OCI-LY3 (cell line): ENCODE data around the gene GPR176.

ENCODE experiments used
- H2AFZ ChIP-seq: fragments of 200-600, 300-600 bp; shearing (Covaris generic); 2 replicates; pipeline ENCODE4 v1.6.0; 2014; ENCODE audit warnings: antibody characterized with exemption, low read depth, low read length
- H3K27ac ChIP-seq: fragments of 200-600, 300-600 bp; sonication (generic); 2 replicates; pipeline ENCODE4 v1.5.1; 2014; ENCODE audit warnings: mild to moderate bottlenecking, low read length, moderate library complexity, mixed read lengths
- H3K27me3 ChIP-seq: fragments of 200-600, 300-600 bp; sonication (generic); 2 replicates; pipeline ENCODE4 v1.6.1; 2014; ENCODE audit warnings: low read depth, low read length, mixed read lengths
- H3K36me3 ChIP-seq: fragments of 200-600, 300-600 bp; sonication (generic); replicated peaks from 2 replicates; pipeline ENCODE3; 2014; ENCODE audit warnings: low read depth, low read length, mixed read lengths
- H3K4me1 ChIP-seq: fragments of 300-600, 200-600 bp; sonication (generic); 2 replicates; pipeline ENCODE4 v1.6.1; 2014; ENCODE audit warnings: low read length, mixed read lengths
- H3K4me2 ChIP-seq: fragments of 200-600, 300-600 bp; sonication (generic); 2 replicates; pipeline ENCODE4 v1.6.1; 2014; ENCODE audit warnings: low read length, mixed read lengths
- H3K4me3 ChIP-seq: fragments of 300-600, 200-600 bp; sonication (generic); 2 replicates; pipeline ENCODE4 v1.5.1; 2014; ENCODE audit warnings: antibody characterized with exemption, mild to moderate bottlenecking, low read length, moderate library complexity
- H3K79me2 ChIP-seq: fragments of 300-600, 200-600 bp; shearing (Covaris generic); 2 replicates; pipeline ENCODE4 v1.6.1; 2014; ENCODE audit warnings: mild to moderate bottlenecking, low read length, mixed read lengths
- H3K9ac ChIP-seq: fragments of 300-600, 200-600 bp; shearing (Covaris generic); 2 replicates; pipeline ENCODE4 v1.6.0; 2014; ENCODE audit warnings: mild to moderate bottlenecking, low read length, moderate library complexity
- H3K9me3 ChIP-seq: fragments of 200-600, 300-600 bp; shearing (Covaris generic); 2 replicates; pipeline ENCODE4 v1.6.1; 2014; ENCODE audit warnings: low read length, mixed read lengths; ENCODE audit not compliant: insufficient read depth
- H4K20me1 ChIP-seq: fragments of 200-600, 300-600 bp; sonication (generic); 2 replicates; pipeline ENCODE4 v1.6.1; 2016; ENCODE audit warnings: low read length, mixed read lengths; ENCODE audit not compliant: insufficient read depth
- CTCF ChIP-seq: fragments of 200-600, 300-600 bp; sonication (generic); IDR thresholded peaks from 2 replicates; pipeline ENCODE4 v1.5.1; 2014; ENCODE audit warnings: antibody characterized with exemption, low read length, low read depth
- EZH2phosphoT487 ChIP-seq: fragments of 200-600 bp; shearing (Covaris generic); IDR thresholded peaks from 2 replicates; pipeline ENCODE4 v1.6.1; 2018; ENCODE audit warnings: antibody characterized with exemption, mixed run types, low read depth

GPR176 gene

GRCh38 chr15:39959411-39959810, 39.3 kb upstream of the GPR176 start:
- no peak overlapping the region for H3K4me2 ChIP-seq
- H3K27me3 ChIP-seq: no peaks in the 10 kb centered on the region
- peaks cover 51% of the 10 kb centered on the region for H3K36me3 ChIP-seq
- no peak overlapping the region for H3K9ac ChIP-seq
- H2AFZ ChIP-seq: no peak overlapping the region
- TF ChIP-seq CTCF (no peak), EZH2phosphoT487 (no peak)
- H3K27ac ChIP-seq: no peak overlapping the region
- no peaks in the 10 kb centered on the region for H3K9me3 ChIP-seq
- no peaks in the 10 kb centered on the region for H3K4me1 ChIP-seq
- H3K79me2 ChIP-seq: no peaks in the 10 kb centered on the region
- H3K4me3 ChIP-seq: no peak overlapping the region
- H4K20me1 ChIP-seq: no peaks in the 10 kb centered on the region

GRCh38 chr15:39957481-39957880, 37.4 kb upstream of the GPR176 start:
- H3K4me3 ChIP-seq: no peak overlapping the region
- no peaks in the 10 kb centered on the region for H3K9me3 ChIP-seq
- TF ChIP-seq CTCF (no peak), EZH2phosphoT487 (no peak)
- no peak overlapping the region for H3K4me2 ChIP-seq
- no peaks in the 10 kb centered on the region for H4K20me1 ChIP-seq
- H3K9ac ChIP-seq: no peak overlapping the region
- no peak overlapping the region for H3K27ac ChIP-seq
- no peaks in the 10 kb centered on the region for H3K4me1 ChIP-seq
- H3K36me3 ChIP-seq: peaks cover 52% of the 10 kb centered on the region
- H3K79me2 ChIP-seq: no peaks in the 10 kb centered on the region
- H2AFZ ChIP-seq: no peak overlapping the region
- H3K27me3 ChIP-seq: no peaks in the 10 kb centered on the region

- Histone ChIP-seq H3K9ac (no peak overlapping the region), H3K79me2 (no peaks in the 10 kb centered on the region), H3K4me2 (no peak overlapping the region), H4K20me1 (no peaks in the 10 kb centered on the region), H3K4me3 (no peak overlapping the region), H3K9me3 (no peaks in the 10 kb centered on the region), H3K27ac (no peak overlapping the region), H3K4me1 (no peaks in the 10 kb centered on the region), H2AFZ (no peak overlapping the region), H3K27me3 (no peaks in the 10 kb centered on the region), H3K36me3 (peaks cover 31% of the 10 kb centered on the region)
- TF ChIP-seq EZH2phosphoT487 (no peak), CTCF (no peak)
Observed at GRCh38 chr15:39953521-39953920, 33.5 kb upstream of the GPR176 start.

- no peak for TF ChIP-seq EZH2phosphoT487
- Histone ChIP-seq H3K36me3 (peaks cover 23% of the 10 kb centered on the region), H4K20me1 (no peaks in the 10 kb centered on the region), H3K27ac (no peak overlapping the region), H3K4me1 (no peaks in the 10 kb centered on the region), H3K27me3 (no peaks in the 10 kb centered on the region), H3K4me2 (no peak overlapping the region), H3K9me3 (no peaks in the 10 kb centered on the region), H3K79me2 (no peaks in the 10 kb centered on the region), H2AFZ (no peak overlapping the region), H3K4me3 (no peak overlapping the region), H3K9ac (no peak overlapping the region)
Observed at GRCh38 chr15:39951561-39951960, 31.5 kb upstream of the GPR176 start.

GRCh38 chr15:39948817-39949216, 28.8 kb upstream of the GPR176 start:
- TF ChIP-seq EZH2phosphoT487 (no peak), CTCF (no peak)
- Histone ChIP-seq H2AFZ (no peak overlapping the region), H3K4me1 (no peaks in the 10 kb centered on the region), H3K79me2 (no peaks in the 10 kb centered on the region), H3K4me3 (no peak overlapping the region), H4K20me1 (no peaks in the 10 kb centered on the region), H3K27ac (no peak overlapping the region), H3K27me3 (no peaks in the 10 kb centered on the region), H3K36me3 (peaks cover 31% of the 10 kb centered on the region), H3K9ac (no peak overlapping the region), H3K9me3 (no peaks in the 10 kb centered on the region), H3K4me2 (no peak overlapping the region)
